Smooth muscle cell (in vitro differentiated cells): ENCODE data around the gene PRRT4. TPM values are rescaled to one million over a fixed set of nuclear protein-coding genes. Genes with fewer than 3 reads are reported as not detected.

Source experiments
- DNase-seq: peaks from one replicate; lab custom pipeline; 2025; ENCODE audit not compliant: unreplicated experiment; lab: John Stamatoyannopoulos, UW
- H2AFZ ChIP-seq: fragments of 200-600 bp; sonication (generic); 2 replicates; pipeline ENCODE4 v1.6.0; 2016; ENCODE audit warnings: antibody characterized with exemption, low read depth, mild to moderate bottlenecking
- H3F3A ChIP-seq: fragments of 200-600 bp; sonication (generic); 2 replicates; pipeline ENCODE4 v1.6.0; 2017; ENCODE audit warnings: antibody characterized with exemption, low read depth
- H3K27ac ChIP-seq: fragments of 200-600 bp; sonication (generic); 2 replicates; pipeline ENCODE4 v1.5.1; 2016; ENCODE audit warnings: low read depth, mild to moderate bottlenecking
- H3K27me3 ChIP-seq: fragments of 200-600 bp; sonication (generic); 2 replicates; pipeline ENCODE4 v1.6.1; 2016; ENCODE audit warnings: low read depth, mild to moderate bottlenecking
- H3K36me3 ChIP-seq: fragments of 200-600 bp; sonication (generic); 2 replicates; pipeline ENCODE4 v1.5.1; 2016; ENCODE audit warnings: low read depth
- H3K4me1 ChIP-seq: fragments of 200-600 bp; sonication (generic); 2 replicates; pipeline ENCODE4 v1.5.1; 2016; ENCODE audit warnings: low read depth
- H3K4me2 ChIP-seq: fragments of 200-600 bp; sonication (generic); 2 replicates; pipeline ENCODE4 v1.6.0; 2016; ENCODE audit warnings: mild to moderate bottlenecking
- H3K4me3 ChIP-seq: fragments of 200-600 bp; sonication (generic); 2 replicates; pipeline ENCODE4 v1.5.1; 2016; ENCODE audit warnings: mild to moderate bottlenecking
- H3K79me2 ChIP-seq: fragments of 200-600 bp; sonication (generic); 2 replicates; pipeline ENCODE4 v1.6.0; 2016; ENCODE audit warnings: low read depth, mild to moderate bottlenecking
- H3K9ac ChIP-seq: fragments of 200-600 bp; sonication (generic); 2 replicates; pipeline ENCODE4 v1.6.0; 2016; ENCODE audit warnings: low read depth
- H3K9me3 ChIP-seq: fragments of 200-600 bp; sonication (generic); replicated peaks from 2 replicates; pipeline ENCODE4 v1.5.1; 2016; ENCODE audit warnings: low read depth
- H4K20me1 ChIP-seq: fragments of 200-600 bp; sonication (generic); 2 replicates; pipeline ENCODE4 v1.6.0; 2016; ENCODE audit warnings: low read depth
- WGBS: methylation state at CpG from one replicate; pipeline ENCODE4 v1.1.7; 2016; ENCODE audit warnings: low lambda C conversion rate; 5-methylcytosine and 5-hydroxymethylcytosine counted together
- polyA plus RNA-seq: library from polyadenylated mRNA; unstranded; fragments of >200 nt; fragmentation: Nextera tagmentation; extraction: Ambion mirVana; gene quantifications from 2 replicates; pipeline ENCODE4 v1.2.1, GENCODE V29; 2016
- total RNA-seq: library from RNA; depleted of rRNA; stranded (reverse); fragments of >200 nt; gene quantifications from 2 replicates; pipeline ENCODE4 v1.2.3, GENCODE V29; 2014
- TF ChIP-seq, protein P1 (sequence below): fragments of 200-600 bp; sonication (generic); IDR thresholded peaks from 2 replicates; pipeline ENCODE4 v1.5.1; 2017; ENCODE audit warnings: borderline replicate concordance, mild to moderate bottlenecking, antibody characterized with exemption; ENCODE audit not compliant: insufficient read depth, poor library complexity, severe bottlenecking

Gene PRRT4
- total and polyA plus RNA-seq, 2 experiments from 2014 or later: 0.09 to 0.83 TPM

DNA sequence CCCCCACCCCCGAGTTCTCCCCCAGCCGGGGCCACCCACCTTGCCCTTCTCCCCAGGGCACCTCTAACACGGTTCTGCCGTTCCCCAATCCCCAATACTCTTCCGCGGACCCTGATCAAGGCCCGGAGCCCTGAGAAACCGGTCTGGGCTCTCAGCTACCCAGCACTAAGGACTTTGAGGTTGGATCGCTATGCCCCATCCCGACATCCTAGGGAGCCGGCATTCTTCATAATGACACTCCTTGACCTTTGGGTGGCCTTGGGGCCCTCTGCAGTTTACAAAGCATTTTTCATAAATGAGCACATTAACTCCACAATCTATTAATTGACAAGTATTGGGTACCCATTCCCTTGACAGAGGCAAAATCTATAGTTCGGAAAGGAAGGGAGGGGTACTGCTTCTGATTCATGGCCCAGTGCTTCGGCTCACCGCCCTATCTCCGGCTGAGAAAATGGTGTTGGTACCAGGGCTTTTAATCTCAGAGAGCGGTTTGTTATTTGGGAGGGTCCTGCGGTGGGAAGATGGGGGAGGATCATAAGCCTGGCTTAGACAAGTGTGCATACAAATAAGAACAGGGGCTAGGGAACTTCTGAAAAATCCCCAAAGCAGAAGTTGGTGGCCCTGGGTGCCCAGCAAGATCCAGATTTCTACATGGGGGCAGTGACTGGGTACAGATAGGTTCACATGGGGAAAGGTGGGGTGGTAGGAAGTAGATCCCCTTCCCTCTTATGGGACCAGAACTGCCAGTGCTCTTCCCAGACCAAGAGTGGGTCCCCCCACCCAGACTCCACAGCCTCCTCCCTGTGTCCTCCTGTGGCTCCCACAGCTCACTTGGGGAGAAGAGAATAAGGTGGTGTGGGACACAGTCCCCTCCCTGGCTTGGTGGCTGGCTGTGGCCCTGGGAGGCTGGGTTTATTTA lies 45.1 kb upstream of the PRRT4 start:
- Histone ChIP-seq H3K27me3 (no peaks in the 10 kb centered on the region), H3K9me3 (no peaks in the 10 kb centered on the region), H3K4me1 (peaks cover 35% of the 10 kb centered on the region), H3K27ac (no peak overlapping the region), H3K9ac (no peak overlapping the region), H3K36me3 (no peaks in the 10 kb centered on the region), H3K4me3 (peak overlapping the region; percentile 73), H3K79me2 (peaks cover 8% of the 10 kb centered on the region), H4K20me1 (peaks cover 16% of the 10 kb centered on the region), H3K4me2 (peak overlapping the region; percentile 95), H3F3A (peaks cover 20% of the 10 kb centered on the region), H2AFZ (no peak overlapping the region)
- no peak for DNase-seq
- TF ChIP-seq, protein P1, sequence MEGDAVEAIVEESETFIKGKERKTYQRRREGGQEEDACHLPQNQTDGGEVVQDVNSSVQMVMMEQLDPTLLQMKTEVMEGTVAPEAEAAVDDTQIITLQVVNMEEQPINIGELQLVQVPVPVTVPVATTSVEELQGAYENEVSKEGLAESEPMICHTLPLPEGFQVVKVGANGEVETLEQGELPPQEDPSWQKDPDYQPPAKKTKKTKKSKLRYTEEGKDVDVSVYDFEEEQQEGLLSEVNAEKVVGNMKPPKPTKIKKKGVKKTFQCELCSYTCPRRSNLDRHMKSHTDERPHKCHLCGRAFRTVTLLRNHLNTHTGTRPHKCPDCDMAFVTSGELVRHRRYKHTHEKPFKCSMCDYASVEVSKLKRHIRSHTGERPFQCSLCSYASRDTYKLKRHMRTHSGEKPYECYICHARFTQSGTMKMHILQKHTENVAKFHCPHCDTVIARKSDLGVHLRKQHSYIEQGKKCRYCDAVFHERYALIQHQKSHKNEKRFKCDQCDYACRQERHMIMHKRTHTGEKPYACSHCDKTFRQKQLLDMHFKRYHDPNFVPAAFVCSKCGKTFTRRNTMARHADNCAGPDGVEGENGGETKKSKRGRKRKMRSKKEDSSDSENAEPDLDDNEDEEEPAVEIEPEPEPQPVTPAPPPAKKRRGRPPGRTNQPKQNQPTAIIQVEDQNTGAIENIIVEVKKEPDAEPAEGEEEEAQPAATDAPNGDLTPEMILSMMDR: no peak
- WGBS: 39% methylated on average over 15 of the region's 17 CpGs

DNA sequence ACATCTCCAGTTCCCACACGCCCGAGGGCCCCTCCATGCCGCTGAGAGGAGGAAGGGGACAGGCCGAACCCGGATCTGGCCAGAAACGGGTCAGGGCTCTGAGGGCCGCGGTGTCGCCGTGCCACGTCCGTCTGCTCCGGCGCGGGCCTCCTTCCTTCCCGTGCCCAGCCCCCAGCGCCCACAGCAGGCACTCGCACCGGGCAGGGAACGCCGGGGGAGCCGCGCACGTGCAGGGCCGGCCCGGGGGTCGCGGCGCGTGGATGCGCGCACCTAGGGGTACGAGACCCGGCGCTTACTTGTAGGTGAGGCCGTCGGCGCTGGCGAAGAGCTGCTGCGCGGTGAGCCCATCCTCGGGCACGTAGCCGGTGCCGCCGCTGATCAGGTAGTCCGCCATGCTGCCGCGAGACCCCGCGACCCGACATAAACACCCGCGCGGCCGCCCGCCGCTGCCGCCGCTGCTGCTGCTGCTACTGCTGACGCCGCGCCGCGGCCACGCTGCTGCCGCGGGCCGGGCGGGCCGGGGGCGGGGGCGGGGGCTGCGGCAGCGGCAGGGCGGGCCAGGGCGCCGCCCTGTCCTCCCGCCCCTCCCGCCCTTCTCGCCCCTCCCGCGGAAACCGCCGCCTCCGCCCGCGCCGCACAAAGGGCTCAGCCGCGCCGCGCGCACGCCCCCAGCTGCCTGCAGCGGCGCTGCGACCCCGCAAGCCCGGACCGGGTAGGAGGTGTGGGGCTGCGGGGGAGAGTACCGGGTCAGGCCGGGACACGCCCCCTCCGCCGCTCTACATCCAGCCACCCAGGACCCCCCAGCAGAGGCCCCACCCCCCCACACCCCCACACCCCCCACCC lies 44.2 kb upstream of the PRRT4 start:
- TF ChIP-seq, protein P1: no peak

DNA sequence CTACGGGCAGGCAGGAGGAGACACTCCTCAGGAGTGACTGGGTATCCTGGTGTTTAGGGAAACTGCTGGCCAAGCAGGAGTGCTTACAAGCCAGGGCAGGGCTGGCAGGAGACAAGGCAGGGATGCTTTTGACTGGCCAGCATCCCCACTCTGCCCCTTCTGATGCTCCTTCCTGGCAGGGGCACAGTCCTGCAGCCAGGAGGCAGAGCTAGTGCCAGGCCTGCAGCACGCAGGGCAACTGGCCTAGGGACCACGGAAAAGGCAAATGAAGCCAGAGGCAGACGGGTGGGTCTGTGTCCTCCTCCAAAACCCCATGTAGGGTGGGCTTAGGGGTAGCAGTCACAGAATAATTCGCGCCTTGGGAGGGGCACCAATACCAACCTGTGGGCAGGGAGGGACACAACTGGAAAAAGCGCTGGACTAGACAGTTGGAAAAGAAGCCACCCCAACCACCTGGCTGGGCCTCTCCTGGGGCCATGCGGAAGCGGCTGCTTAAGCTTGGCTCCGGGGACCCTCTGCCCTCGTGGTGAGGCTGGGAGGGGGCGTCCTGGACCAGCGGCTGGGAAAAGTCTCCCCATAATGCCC lies 43.5 kb upstream of the PRRT4 start:
- TF ChIP-seq, protein P1: no peak
- Histone ChIP-seq H3K9ac (peak overlapping the region; percentile 71), H2AFZ (peak overlapping the region; percentile 72), H4K20me1 (peaks cover 16% of the 10 kb centered on the region), H3K27ac (no peak overlapping the region), H3F3A (peaks cover 20% of the 10 kb centered on the region), H3K4me1 (peaks cover 32% of the 10 kb centered on the region), H3K79me2 (peaks cover 8% of the 10 kb centered on the region), H3K36me3 (no peaks in the 10 kb centered on the region), H3K4me3 (peak overlapping the region; percentile 73), H3K9me3 (no peaks in the 10 kb centered on the region), H3K27me3 (no peaks in the 10 kb centered on the region), H3K4me2 (peak overlapping the region; percentile 95)
- DNase-seq: no peak
- 37% methylated on average over 13 of the region's 13 CpGs for WGBS

More for the DNA sequence above, 44.2 kb upstream of the PRRT4 start:
- H3K9me3 ChIP-seq: no peaks in the 10 kb centered on the region
- peak overlapping the region; percentile 71 for H3K9ac ChIP-seq
- H3K27me3 ChIP-seq: no peaks in the 10 kb centered on the region
- H3K27ac ChIP-seq: no peak overlapping the region
- peak overlapping the region; percentile 73 for H3K4me3 ChIP-seq
- H3K79me2 ChIP-seq: peaks cover 8% of the 10 kb centered on the region
- WGBS: 1% methylated on average over 56 of the region's 107 CpGs
- H4K20me1 ChIP-seq: peaks cover 16% of the 10 kb centered on the region
- peak overlapping the region; percentile 95 for H3K4me2 ChIP-seq
- peak overlapping the region; percentile 72 for H2AFZ ChIP-seq
- H3F3A ChIP-seq: peaks cover 20% of the 10 kb centered on the region
- H3K4me1 ChIP-seq: peaks cover 35% of the 10 kb centered on the region
- DNase-seq: no peak
- H3K36me3 ChIP-seq: no peaks in the 10 kb centered on the region
